DOHH2 (cell line): ENCODE data around the gene RB1.

ENCODE experiments used
- H3F3A ChIP-seq: fragments of 200-600 bp; sonication (generic), shearing (Covaris generic); 2 replicates; pipeline ENCODE4 v1.6.0; 2016; ENCODE audit warnings: antibody characterized with exemption, mild to moderate bottlenecking; ENCODE audit not compliant: control insufficient read depth, insufficient read depth
- H3K27ac ChIP-seq: fragments of 200-600 bp; sonication (generic); 2 replicates; pipeline ENCODE4 v1.5.1; 2014; ENCODE audit warnings: low read depth, mild to moderate bottlenecking, low read length, moderate library complexity
- H3K27me3 ChIP-seq: fragments of 200-600 bp; sonication (generic); 2 replicates; pipeline ENCODE4 v1.6.1; 2014; ENCODE audit warnings: mild to moderate bottlenecking, low read length, mixed read lengths; ENCODE audit not compliant: control insufficient read depth
- H3K36me3 ChIP-seq: fragments of 200-600 bp; sonication (generic); 2 replicates; pipeline ENCODE4 v1.6.1; 2014; ENCODE audit warnings: mild to moderate bottlenecking, low read length, moderate library complexity, mixed read lengths; ENCODE audit not compliant: control insufficient read depth
- H3K4me1 ChIP-seq: fragments of 200-600 bp; sonication (generic); 2 replicates; pipeline ENCODE4 v1.6.1; 2014; ENCODE audit warnings: mild to moderate bottlenecking, low read length, mixed read lengths; ENCODE audit not compliant: control insufficient read depth
- H3K4me2 ChIP-seq: fragments of 200-600 bp; sonication (generic); 2 replicates; pipeline ENCODE4 v1.6.0; 2014; ENCODE audit warnings: mild to moderate bottlenecking, low read length, moderate library complexity
- H3K4me3 ChIP-seq: fragments of 200-600 bp; sonication (generic); 2 replicates; pipeline ENCODE4 v1.5.1; 2014; ENCODE audit warnings: mild to moderate bottlenecking, low read length, mixed read lengths
- H3K79me2 ChIP-seq: fragments of 200-600 bp; sonication (generic); 2 replicates; pipeline ENCODE4 v1.6.1; 2014; ENCODE audit warnings: mild to moderate bottlenecking, low read length, mixed read lengths; ENCODE audit not compliant: control insufficient read depth
- H3K9me2 ChIP-seq: fragments of 200-600 bp; sonication (generic); replicated peaks from 2 replicates; pipeline ENCODE4 v1.6.1; 2014; ENCODE audit warnings: mild to moderate bottlenecking, low read length, mixed read lengths; ENCODE audit not compliant: control insufficient read depth
- H3K9me3 ChIP-seq: fragments of 200-600 bp; sonication (generic); 2 replicates; pipeline ENCODE4 v1.6.1; 2014; ENCODE audit warnings: antibody characterized with exemption, low read length, mixed read lengths; ENCODE audit not compliant: control insufficient read depth, insufficient read depth
- H4K20me1 ChIP-seq: fragments of 200-600 bp; sonication (generic); 2 replicates; pipeline ENCODE4 v1.6.0; 2014; ENCODE audit warnings: low read depth, mild to moderate bottlenecking, antibody characterized with exemption, low read length, moderate library complexity; ENCODE audit not compliant: control insufficient read depth, insufficient read depth
- EZH2phosphoT487 ChIP-seq: fragments of 200-600 bp; sonication (generic); IDR thresholded peaks from 2 replicates; pipeline ENCODE4 v1.6.1; 2017; ENCODE audit warnings: borderline replicate concordance, mild to moderate bottlenecking, antibody characterized with exemption, low read length, moderate library complexity, mixed read lengths
- TF ChIP-seq, protein P1 (sequence below): fragments of 200-600 bp; sonication (generic); IDR thresholded peaks from one replicate; pipeline ENCODE4 v1.5.1; 2014; ENCODE audit warnings: antibody characterized with exemption, mild to moderate bottlenecking, low read depth, low read length; ENCODE audit not compliant: poor library complexity, severe bottlenecking

The RB1 gene

GRCh38 chr13:48434200-48434599 lies 130.6 kb downstream of the RB1 start:
- no peaks in the 10 kb centered on the region for H3K79me2 ChIP-seq

DNA sequence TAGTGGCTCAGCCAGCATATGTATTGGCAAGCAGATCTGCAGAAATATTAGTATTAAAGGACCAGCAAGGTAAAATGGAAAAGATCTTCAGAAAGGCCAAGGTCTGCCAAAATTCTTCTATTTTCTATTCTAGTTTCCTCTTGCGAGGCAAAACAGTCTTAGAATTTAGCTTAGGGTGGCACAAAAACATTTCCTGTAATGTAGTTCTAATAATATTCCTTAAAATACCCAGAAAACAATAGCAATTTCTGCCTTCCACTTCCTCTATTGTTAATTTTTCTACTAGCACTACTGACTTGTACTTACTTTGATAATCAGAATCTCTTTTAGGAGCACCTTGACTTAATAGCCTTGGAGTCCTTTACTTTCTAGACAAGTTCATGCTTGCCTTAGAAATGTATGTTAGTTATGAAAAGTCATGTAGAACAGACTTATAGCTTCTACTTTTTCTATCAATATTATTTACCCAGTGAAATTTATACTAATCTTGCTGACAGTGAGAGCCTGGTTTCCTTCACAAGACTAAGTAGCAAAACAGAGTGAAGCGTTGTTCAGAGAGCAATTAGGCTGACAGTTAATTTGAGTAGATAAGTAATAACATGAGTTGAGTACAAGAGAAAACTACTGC lies 133.2 kb downstream of the RB1 start:
- H3K79me2 ChIP-seq = no peaks in the 10 kb centered on the region
- no peaks in the 10 kb centered on the region for H3F3A ChIP-seq
- H3K36me3 ChIP-seq = peaks cover 17% of the 10 kb centered on the region
- H3K9me3 ChIP-seq = no peaks in the 10 kb centered on the region
- no peaks in the 10 kb centered on the region for H3K9me2 ChIP-seq
- no peaks in the 10 kb centered on the region for H3K27me3 ChIP-seq
- no peaks in the 10 kb centered on the region for H3K4me1 ChIP-seq
- no peak overlapping the region for H3K4me3 ChIP-seq
- no peak overlapping the region for H3K4me2 ChIP-seq
- H3K27ac ChIP-seq = no peak overlapping the region
- TF ChIP-seq, protein P1, sequence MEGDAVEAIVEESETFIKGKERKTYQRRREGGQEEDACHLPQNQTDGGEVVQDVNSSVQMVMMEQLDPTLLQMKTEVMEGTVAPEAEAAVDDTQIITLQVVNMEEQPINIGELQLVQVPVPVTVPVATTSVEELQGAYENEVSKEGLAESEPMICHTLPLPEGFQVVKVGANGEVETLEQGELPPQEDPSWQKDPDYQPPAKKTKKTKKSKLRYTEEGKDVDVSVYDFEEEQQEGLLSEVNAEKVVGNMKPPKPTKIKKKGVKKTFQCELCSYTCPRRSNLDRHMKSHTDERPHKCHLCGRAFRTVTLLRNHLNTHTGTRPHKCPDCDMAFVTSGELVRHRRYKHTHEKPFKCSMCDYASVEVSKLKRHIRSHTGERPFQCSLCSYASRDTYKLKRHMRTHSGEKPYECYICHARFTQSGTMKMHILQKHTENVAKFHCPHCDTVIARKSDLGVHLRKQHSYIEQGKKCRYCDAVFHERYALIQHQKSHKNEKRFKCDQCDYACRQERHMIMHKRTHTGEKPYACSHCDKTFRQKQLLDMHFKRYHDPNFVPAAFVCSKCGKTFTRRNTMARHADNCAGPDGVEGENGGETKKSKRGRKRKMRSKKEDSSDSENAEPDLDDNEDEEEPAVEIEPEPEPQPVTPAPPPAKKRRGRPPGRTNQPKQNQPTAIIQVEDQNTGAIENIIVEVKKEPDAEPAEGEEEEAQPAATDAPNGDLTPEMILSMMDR = no peak
- TF ChIP-seq EZH2phosphoT487 = no peak
- H4K20me1 ChIP-seq = no peaks in the 10 kb centered on the region

More at GRCh38 chr13:48434200-48434599, 130.6 kb downstream of the RB1 start:
- no peak overlapping the region for H3K27ac ChIP-seq
- TF ChIP-seq, protein P1 = no peak
- no peak for TF ChIP-seq EZH2phosphoT487
- no peak overlapping the region for H3K4me2 ChIP-seq
- H3K4me3 ChIP-seq = no peak overlapping the region
- no peaks in the 10 kb centered on the region for H3K27me3 ChIP-seq
- H3K36me3 ChIP-seq = peaks cover 12% of the 10 kb centered on the region
- H4K20me1 ChIP-seq = no peaks in the 10 kb centered on the region
- H3K9me3 ChIP-seq = no peaks in the 10 kb centered on the region
- no peaks in the 10 kb centered on the region; the same call in 1 of the 2 replicates for H3F3A ChIP-seq
- H3K9me2 ChIP-seq = no peaks in the 10 kb centered on the region
- peaks cover 6% of the 10 kb centered on the region for H3K4me1 ChIP-seq

GRCh38 chr13:48437371-48437770 lies 133.8 kb downstream of the RB1 start:
- Histone ChIP-seq H3K9me2 (no peaks in the 10 kb centered on the region), H3K4me2 (no peak overlapping the region), H3K27me3 (no peaks in the 10 kb centered on the region), H3K27ac (no peak overlapping the region), H3K9me3 (no peaks in the 10 kb centered on the region), H4K20me1 (no peaks in the 10 kb centered on the region), H3K4me3 (no peak overlapping the region), H3K36me3 (peaks cover 16% of the 10 kb centered on the region), H3K79me2 (no peaks in the 10 kb centered on the region), H3K4me1 (no peaks in the 10 kb centered on the region), H3F3A (no peaks in the 10 kb centered on the region)
- TF ChIP-seq, protein P1 = no peak
- TF ChIP-seq EZH2phosphoT487 = no peak
